Upper lobe of right lung (tissue), 1 donor: ENCODE measurements around the gene BMPR1B. TPM values are rescaled to one million over a fixed set of nuclear protein-coding genes. Genes with fewer than 3 reads are reported as not detected.

Experiments
- ATAC-seq: fragments of 200-7000 bp; cut with Tn5 transposase; one replicate; pipeline ENCODE4 v1.9.1; 2020; ENCODE audit warnings: mild to moderate bottlenecking, moderate library complexity
- DNase-seq: peaks from one replicate; pipeline ENCODE4 v3.0.0-alpha.2; 2020
- H3K27ac ChIP-seq: fragments of 200-600 bp; one replicate; pipeline ENCODE4 v1.8.0; 2022
- H3K27me3 ChIP-seq: fragments of 200-600 bp; one replicate; pipeline ENCODE4 v1.8.0; 2022; ENCODE audit warnings: mild to moderate bottlenecking
- H3K36me3 ChIP-seq: fragments of 200-600 bp; one replicate; pipeline ENCODE4 v1.8.0; 2022
- H3K4me1 ChIP-seq: fragments of 200-600 bp; one replicate; pipeline ENCODE4 v1.8.0; 2022
- H3K4me3 ChIP-seq: fragments of 200-600 bp; one replicate; pipeline ENCODE4 v1.8.0; 2022; ENCODE audit warnings: mild to moderate bottlenecking
- H3K9me3 ChIP-seq: fragments of 200-600 bp; one replicate; pipeline ENCODE4 v1.8.0; 2022
- intact Hi-C: fragments of 100-400 bp; cut with DNase I; formaldehyde crosslinking; loops from one replicate; pipeline ENCODE4 v1.11.0; 2022
- total RNA-seq: library from RNA; stranded (reverse); fragmentation: NEBNext Ultra II Directional; extraction: Animal tissue kit (Norgen Biotek cat#: 25700); gene quantifications from one replicate; pipeline ENCODE4 v1.2.1, GENCODE V29; 2021
- TF ChIP-seq, protein P1 (sequence below): fragments of 200-600 bp; IDR thresholded peaks from one replicate; pipeline ENCODE4 v1.8.0; 2022; ENCODE audit warnings: antibody characterized with exemption
- donor health status: DM: no; HTN: yes; CAD: no; lungs with severe emphysema.

Gene BMPR1B
- total RNA-seq, 1 donor from 2014 or later, result 3.0 TPM

DNA sequence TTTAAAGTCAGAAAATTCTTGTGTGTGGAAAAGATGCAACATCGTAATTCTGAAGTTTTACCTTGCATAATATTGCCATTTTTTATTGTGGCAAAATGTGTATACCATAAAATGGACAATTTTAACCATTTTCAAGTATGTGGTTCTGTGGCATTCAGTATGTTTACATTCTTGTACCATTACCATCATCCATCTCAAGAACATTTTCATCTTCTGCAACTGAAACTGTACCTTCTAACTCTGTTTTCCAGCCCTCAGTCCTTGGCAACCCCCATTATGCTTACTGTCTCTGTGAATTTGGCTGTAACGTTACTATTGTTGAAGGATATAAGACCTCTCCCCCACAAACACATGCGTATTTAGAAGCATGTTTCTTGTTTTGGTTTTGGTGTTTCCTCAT is 123.2 kb downstream of the BMPR1B start:
- H3K4me3 ChIP-seq, result no peak overlapping the region
- H3K36me3 ChIP-seq, result no peaks in the 10 kb centered on the region
- ATAC-seq (no peak), DNase-seq (no peak)
- H3K27me3 ChIP-seq, result no peaks in the 10 kb centered on the region
- H3K27ac ChIP-seq, result no peak overlapping the region
- intact Hi-C loops, result no loop called here
- no peaks in the 10 kb centered on the region for H3K9me3 ChIP-seq
- H3K4me1 ChIP-seq, result no peaks in the 10 kb centered on the region
- TF ChIP-seq, protein P1, sequence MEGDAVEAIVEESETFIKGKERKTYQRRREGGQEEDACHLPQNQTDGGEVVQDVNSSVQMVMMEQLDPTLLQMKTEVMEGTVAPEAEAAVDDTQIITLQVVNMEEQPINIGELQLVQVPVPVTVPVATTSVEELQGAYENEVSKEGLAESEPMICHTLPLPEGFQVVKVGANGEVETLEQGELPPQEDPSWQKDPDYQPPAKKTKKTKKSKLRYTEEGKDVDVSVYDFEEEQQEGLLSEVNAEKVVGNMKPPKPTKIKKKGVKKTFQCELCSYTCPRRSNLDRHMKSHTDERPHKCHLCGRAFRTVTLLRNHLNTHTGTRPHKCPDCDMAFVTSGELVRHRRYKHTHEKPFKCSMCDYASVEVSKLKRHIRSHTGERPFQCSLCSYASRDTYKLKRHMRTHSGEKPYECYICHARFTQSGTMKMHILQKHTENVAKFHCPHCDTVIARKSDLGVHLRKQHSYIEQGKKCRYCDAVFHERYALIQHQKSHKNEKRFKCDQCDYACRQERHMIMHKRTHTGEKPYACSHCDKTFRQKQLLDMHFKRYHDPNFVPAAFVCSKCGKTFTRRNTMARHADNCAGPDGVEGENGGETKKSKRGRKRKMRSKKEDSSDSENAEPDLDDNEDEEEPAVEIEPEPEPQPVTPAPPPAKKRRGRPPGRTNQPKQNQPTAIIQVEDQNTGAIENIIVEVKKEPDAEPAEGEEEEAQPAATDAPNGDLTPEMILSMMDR, result no peak

DNA sequence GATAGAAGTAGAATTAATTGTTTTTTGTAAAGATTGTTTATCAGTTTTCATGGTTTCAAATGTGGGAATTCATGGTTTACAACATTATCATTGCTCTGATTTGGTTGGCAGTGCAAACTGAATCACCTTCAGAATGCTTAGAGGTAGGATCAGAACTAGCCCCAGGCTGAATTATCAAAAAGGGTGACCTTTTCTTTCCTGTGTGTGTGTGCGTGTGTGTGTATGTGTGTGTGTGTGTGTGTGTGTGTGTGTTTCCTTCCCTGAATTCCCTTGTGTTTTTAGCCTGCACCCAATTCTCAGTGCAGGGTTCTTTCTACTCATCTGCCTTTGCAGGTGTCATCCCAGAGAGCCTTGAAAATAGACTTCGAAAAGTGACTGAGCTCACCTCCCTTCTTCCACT is 125.0 kb downstream of the BMPR1B start:
- TF ChIP-seq, protein P1, result no peak
- Histone ChIP-seq H3K4me3 (no peak overlapping the region), H3K4me1 (no peaks in the 10 kb centered on the region), H3K36me3 (no peaks in the 10 kb centered on the region), H3K9me3 (no peaks in the 10 kb centered on the region), H3K27ac (no peak overlapping the region), H3K27me3 (no peaks in the 10 kb centered on the region)
- ATAC-seq, result no peak
- no peak for DNase-seq
- intact Hi-C loops, result no loop called here

DNA sequence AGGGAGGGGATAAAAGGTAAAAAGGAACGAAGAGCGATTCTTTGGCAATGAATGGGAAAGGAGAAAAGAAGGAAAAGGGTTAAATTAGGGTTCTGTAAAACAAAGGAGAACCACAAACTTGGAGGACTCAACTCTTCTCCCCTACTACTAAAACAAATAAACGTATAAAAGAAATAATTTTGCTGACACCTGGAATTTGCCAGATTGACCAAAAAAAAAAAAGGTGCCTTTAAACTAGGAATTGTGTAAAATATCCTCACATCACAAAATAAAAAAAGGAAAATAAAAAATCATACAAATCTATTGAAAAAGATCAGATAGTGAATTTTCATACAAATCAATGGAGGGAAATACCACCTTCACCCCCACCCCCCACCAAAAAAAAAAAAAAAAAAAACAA is 129.3 kb downstream of the BMPR1B start:
- H3K27ac ChIP-seq, result no peak overlapping the region
- no peaks in the 10 kb centered on the region for H3K36me3 ChIP-seq
- DNase-seq, result no peak
- intact Hi-C loops, result no loop called here
- H3K9me3 ChIP-seq, result no peaks in the 10 kb centered on the region
- no peaks in the 10 kb centered on the region for H3K27me3 ChIP-seq
- ATAC-seq, result no peak
- TF ChIP-seq, protein P1, result no peak
- no peak overlapping the region for H3K4me3 ChIP-seq
- no peaks in the 10 kb centered on the region for H3K4me1 ChIP-seq

DNA sequence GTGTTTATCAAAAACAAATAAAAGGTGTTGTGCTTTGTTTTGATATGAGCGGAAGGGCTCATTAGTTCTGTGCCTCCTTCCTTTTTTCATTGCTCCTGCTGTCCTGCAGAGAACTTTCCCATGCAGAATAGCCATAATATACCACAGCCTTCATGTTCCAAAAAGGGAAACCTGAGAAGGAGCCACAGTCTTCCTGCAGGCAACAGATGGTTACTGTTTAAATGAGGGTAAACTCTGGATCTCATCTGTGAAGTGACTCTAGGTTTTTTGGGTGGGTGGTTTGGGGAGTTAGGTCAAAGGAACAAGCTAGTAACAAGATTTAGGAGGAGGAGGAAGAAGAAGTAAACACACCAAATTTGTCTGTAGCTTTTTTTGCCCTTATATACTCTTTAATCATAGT is 131.8 kb downstream of the BMPR1B start:
- DNase-seq, result no peak
- no peak overlapping the region for H3K27ac ChIP-seq
- no peaks in the 10 kb centered on the region for H3K36me3 ChIP-seq
- H3K9me3 ChIP-seq, result no peaks in the 10 kb centered on the region
- no peak for ATAC-seq
- intact Hi-C loops, result no loop called here
- TF ChIP-seq, protein P1, result no peak
- no peaks in the 10 kb centered on the region for H3K4me1 ChIP-seq
- H3K4me3 ChIP-seq, result no peak overlapping the region
- no peaks in the 10 kb centered on the region for H3K27me3 ChIP-seq

DNA sequence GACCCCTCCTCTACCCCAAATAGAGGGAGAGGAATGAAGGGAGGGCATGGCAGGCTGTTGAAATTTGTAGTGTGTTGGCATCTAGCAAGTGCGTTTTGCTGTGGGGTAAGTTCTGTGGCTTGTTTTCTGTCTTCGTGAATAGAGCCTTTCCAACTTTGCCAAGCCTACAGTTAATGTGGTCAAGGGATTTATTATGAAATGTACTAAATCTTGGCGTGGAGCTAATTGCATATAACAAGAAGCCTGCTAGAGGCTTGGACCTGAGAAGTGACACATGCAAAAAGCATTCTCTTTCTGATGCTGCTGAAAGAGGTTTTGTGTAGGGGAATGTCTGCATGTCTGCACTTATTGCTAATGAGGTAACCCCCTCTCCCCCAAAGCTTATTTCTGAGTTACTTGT is 132.2 kb downstream of the BMPR1B start:
- Histone ChIP-seq H3K4me3 (no peak overlapping the region), H3K27ac (no peak overlapping the region), H3K9me3 (no peaks in the 10 kb centered on the region), H3K4me1 (no peaks in the 10 kb centered on the region), H3K36me3 (no peaks in the 10 kb centered on the region), H3K27me3 (no peaks in the 10 kb centered on the region)
- no peak for DNase-seq
- no peak for ATAC-seq
- intact Hi-C loops, result no loop called here
- TF ChIP-seq, protein P1, result no peak

DNA sequence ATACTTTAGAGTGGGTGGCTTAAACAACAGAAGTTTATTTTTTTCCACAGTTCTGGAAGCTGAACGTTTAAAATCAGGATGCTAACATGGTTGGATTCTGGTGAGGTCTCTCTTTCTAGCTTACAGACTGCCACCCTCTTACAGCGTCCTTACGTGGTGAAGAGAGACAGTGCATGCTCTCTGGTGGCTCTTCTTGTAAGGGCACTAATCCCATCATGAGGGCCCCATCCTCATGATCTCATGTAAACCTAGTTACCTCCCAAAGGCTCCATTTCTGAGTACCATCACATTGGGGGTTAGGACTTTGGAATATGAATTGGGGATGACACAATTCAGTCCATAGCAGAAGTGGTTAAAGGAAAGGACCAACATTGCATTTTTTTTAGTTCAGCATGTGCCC is 132.8 kb downstream of the BMPR1B start:
- Histone ChIP-seq H3K27ac (no peak overlapping the region), H3K9me3 (no peaks in the 10 kb centered on the region), H3K4me3 (no peak overlapping the region), H3K4me1 (no peaks in the 10 kb centered on the region), H3K36me3 (no peaks in the 10 kb centered on the region), H3K27me3 (no peaks in the 10 kb centered on the region)
- ATAC-seq (no peak), DNase-seq (no peak)
- intact Hi-C loops, result no loop called here
- TF ChIP-seq, protein P1, result no peak
